ENCODE results near the gene SLC4A5. TPM values are rescaled to one million over a fixed set of nuclear protein-coding genes. Genes with fewer than 3 reads are reported as not detected.
"Not testable (repeated sequence)": the region's sequence is repeated elsewhere in the genome, so short reads cannot be mapped to it uniquely, and the experiment has no call there.

Gene SLC4A5
- total RNA-seq, 6 donors from 2014 or later: 3.2 to 47.1 (median 11.0) TPM

GRCh38 chr2:74239346-74239745 lies 103.9 kb downstream of the SLC4A5 start:
- Histone ChIP-seq H3K36me3 (peaks cover 0 to 3% (median 0%) of the 10 kb centered on the region in 4 donors), H3K4me3 (no peak overlapping the region), H3K27ac (no peak overlapping the region), H3K9me3 (no peaks in the 10 kb centered on the region), H3K27me3 (no peaks in the 10 kb centered on the region), H3K4me1 (no peaks in the 10 kb centered on the region)
- no peak for ATAC-seq (ENCODE audit: low FRiP score in 2 of 2)
- DNase-seq: no peak
- WGBS, 2 donors: 86 to 87% methylated on average over 6 to 7 of the region's 7 CpGs
- TF ChIP-seq POLR2AphosphoS5 (IDR thresholded peaks at IDR 0.05) (no peak), EP300 (IDR thresholded peaks at IDR 0.05) (no peak), POLR2A (IDR thresholded peaks at IDR 0.05) (no peak), CTCF (IDR thresholded peaks at IDR 0.05) (no peak)

- Histone ChIP-seq H3K9me3 (no peaks in the 10 kb centered on the region), H3K36me3 (peaks cover 0 to 3% (median 0%) of the 10 kb centered on the region in 4 donors), H3K27ac (no peak overlapping the region), H3K4me3 (no peak overlapping the region), H3K27me3 (no peaks in the 10 kb centered on the region), H3K4me1 (no peaks in the 10 kb centered on the region)
- TF ChIP-seq POLR2A (IDR thresholded peaks at IDR 0.05) (no peak), EP300 (IDR thresholded peaks at IDR 0.05) (no peak), POLR2AphosphoS5 (IDR thresholded peaks at IDR 0.05) (no peak), CTCF (IDR thresholded peaks at IDR 0.05) (no peak)
- WGBS, 2 donors: 86 to 94% methylated on average over 2 of the region's 2 CpGs
- DNase-seq (no peak), ATAC-seq (ENCODE audit: low FRiP score in 2 of 2) (no peak)
These were observed 104.3 kb downstream of the SLC4A5 start for GRCh38 chr2:74238879-74239278.

- ATAC-seq (ENCODE audit: low FRiP score in 2 of 2): no peak
- H3K4me1 ChIP-seq: no peaks in the 10 kb centered on the region
- H3K27ac ChIP-seq: no peak overlapping the region
- H3K27me3 ChIP-seq: no peaks in the 10 kb centered on the region
- no peaks in the 10 kb centered on the region for H3K9me3 ChIP-seq
- H3K36me3 ChIP-seq: peaks cover 0 to 3% (median 0%) of the 10 kb centered on the region in 4 donors
- no peak overlapping the region for H3K4me3 ChIP-seq
- DNase-seq: no peak
- TF ChIP-seq CTCF (IDR thresholded peaks at IDR 0.05) (no peak), EP300 (IDR thresholded peaks at IDR 0.05) (no peak), POLR2AphosphoS5 (IDR thresholded peaks at IDR 0.05) (no peak), POLR2A (IDR thresholded peaks at IDR 0.05) (no peak)
- 92 to 94% methylated on average over 4 to 5 of the region's 5 CpGs for WGBS, 2 donors
These were observed 108.2 kb downstream of the SLC4A5 start for GRCh38 chr2:74235041-74235440.

- H3K9me3 ChIP-seq: no peaks in the 10 kb centered on the region
- H3K27ac ChIP-seq: no peak overlapping the region
- peaks cover 0 to 3% (median 0%) of the 10 kb centered on the region in 4 donors for H3K36me3 ChIP-seq
- no peak overlapping the region for H3K4me3 ChIP-seq
- H3K4me1 ChIP-seq: no peaks in the 10 kb centered on the region
- no peaks in the 10 kb centered on the region for H3K27me3 ChIP-seq
- ATAC-seq (ENCODE audit: low FRiP score in 2 of 2) (no peak), DNase-seq (no peak)
- TF ChIP-seq CTCF (IDR thresholded peaks at IDR 0.05) (no peak), POLR2AphosphoS5 (IDR thresholded peaks at IDR 0.05) (no peak), EP300 (IDR thresholded peaks at IDR 0.05) (no peak), POLR2A (IDR thresholded peaks at IDR 0.05) (no peak)
These were observed 109.6 kb downstream of the SLC4A5 start for GRCh38 chr2:74233648-74234047.

- WGBS, 2 donors: 87 to 92% methylated on average over 6 of the region's 6 CpGs
- Histone ChIP-seq H3K4me3 (no peak overlapping the region), H3K4me1 (no peaks in the 10 kb centered on the region), H3K27me3 (no peaks in the 10 kb centered on the region), H3K9me3 (no peaks in the 10 kb centered on the region), H3K27ac (no peak overlapping the region), H3K36me3 (peaks cover 0 to 3% (median 0%) of the 10 kb centered on the region in 4 donors)
- no peak for TF ChIP-seq CTCF (IDR thresholded peaks at IDR 0.05)
- no peak for ATAC-seq (ENCODE audit: low FRiP score in 2 of 2)
- no peak for DNase-seq
These were observed 110.8 kb downstream of the SLC4A5 start for GRCh38 chr2:74232426-74232825.

- not testable (repeated sequence) for H3K36me3 ChIP-seq; DNase-seq; H3K4me3 ChIP-seq; H3K27me3 ChIP-seq; H3K4me1 ChIP-seq; H3K9me3 ChIP-seq; ATAC-seq (ENCODE audit: low FRiP score in 2 of 2); H3K27ac ChIP-seq
- WGBS, 2 donors: 93 to 94% methylated on average over 5 of the region's 5 CpGs
These were observed 113.4 kb downstream of the SLC4A5 start for GRCh38 chr2:74229865-74230264.

All from upper lobe of left lung (tissue), 6 donors.